PC-9 (cell line): Measurements from ENCODE around the gene UGDH. TPM values are rescaled to one million over a fixed set of nuclear protein-coding genes. Genes with fewer than 3 reads are reported as not detected.

Experiments
- BruUV-seq: library from RNA; stranded (reverse); fragments of 400-500 nt; replicated peaks from 2 replicates; lab custom pipeline; 2021; lab: Mats Ljungman, UMichigan
- CTCF ChIA-PET: fragments of 300-600 bp; sonication (Branson Sonifier 250); formaldehyde crosslinking; loops from one replicate; lab custom pipeline; 2022; ENCODE audit warnings: antibody characterized with exemption; lab: Charles Lee
- POLR2A ChIA-PET: fragments of 300-600 bp; sonication (Branson Sonifier 250); formaldehyde crosslinking; loops from one replicate; lab custom pipeline; 2022; ENCODE audit warnings: antibody characterized with exemption; ENCODE audit not compliant: unreplicated experiment; lab: Charles Lee
- DNase-seq, 2 experiments: peaks; one replicate each; pipeline versions ENCODE4 v3.0.0 to v3.0.0-alpha.2; 2015 to 2022; ENCODE audit warnings: mixed read lengths in 1 of 2
- H2AFZ ChIP-seq: fragments of 200-600 bp; sonication (generic); 2 replicates; pipeline ENCODE4 v1.8.1; 2017; ENCODE audit warnings: antibody characterized with exemption
- H3F3A ChIP-seq: fragments of 200-600 bp; sonication (generic); 2 replicates; pipeline ENCODE4 v1.8.1; 2017; ENCODE audit warnings: antibody characterized with exemption, mild to moderate bottlenecking, low read depth; ENCODE audit not compliant: insufficient read depth
- H3K27ac ChIP-seq: fragments of 200-600 bp; sonication (generic); 2 replicates; pipeline ENCODE4 v1.6.1; 2016; ENCODE audit warnings: mixed run types
- H3K27me3 ChIP-seq: fragments of 200-600 bp; sonication (generic); 2 replicates; pipeline ENCODE4 v1.6.1; 2016; ENCODE audit warnings: low read depth, mixed run types; ENCODE audit not compliant: insufficient read depth
- H3K36me3 ChIP-seq: fragments of 200-600 bp; sonication (generic); 2 replicates; pipeline ENCODE4 v1.6.1; 2016; ENCODE audit warnings: low read depth, mixed run types
- H3K4me1 ChIP-seq: fragments of 200-600 bp; sonication (generic); replicated peaks from 2 replicates; pipeline ENCODE4 v1.6.1; 2016; ENCODE audit warnings: mixed run types; ENCODE audit not compliant: insufficient read depth
- H3K4me2 ChIP-seq: fragments of 200-600 bp; sonication (generic); 2 replicates; pipeline ENCODE4 v1.6.1; 2017; ENCODE audit warnings: mixed run types
- H3K4me3 ChIP-seq: fragments of 200-600 bp; sonication (generic); 2 replicates; pipeline ENCODE4 v1.6.1; 2016; ENCODE audit warnings: mixed run types
- H3K79me2 ChIP-seq: fragments of 200-600 bp; sonication (generic); 2 replicates; pipeline ENCODE4 v1.6.1; 2017; ENCODE audit warnings: low read depth, mixed run types
- H3K9me2 ChIP-seq: fragments of 200-600 bp; sonication (generic); 2 replicates; pipeline ENCODE4 v1.8.1; 2017; ENCODE audit warnings: mild to moderate bottlenecking; ENCODE audit not compliant: insufficient read depth
- H3K9me3 ChIP-seq: fragments of 200-600 bp; sonication (generic); 2 replicates; pipeline ENCODE4 v1.8.1; 2016; ENCODE audit warnings: low read depth; ENCODE audit not compliant: insufficient read depth
- H4K20me1 ChIP-seq: fragments of 200-600 bp; sonication (generic); 2 replicates; pipeline ENCODE4 v1.8.1; 2017; ENCODE audit not compliant: insufficient read depth
- EZH2 ChIP-seq: fragments of 200-600 bp; sonication (generic); IDR thresholded peaks from 2 replicates; pipeline ENCODE4 v1.8.0; 2017; ENCODE audit warnings: antibody characterized with exemption, low read depth
- intact Hi-C: fragments of 100-400 bp; cut with micrococcal nuclease; formaldehyde crosslinking; loops from one replicate; pipeline ENCODE4 v1.10.0; 2022; ENCODE audit not compliant: unreplicated experiment
- total RNA-seq: library from RNA; stranded (reverse); gene quantifications from 2 replicates; pipeline ENCODE4 v1.2.3, GENCODE V29; 2021
- TF ChIP-seq, protein P1 (sequence below): fragments of 200-600 bp; sonication (generic); conservative IDR thresholded peaks from 2 replicates; pipeline ENCODE4 v1.6.1; 2017; ENCODE audit warnings: mixed run types, antibody characterized with exemption, mild to moderate bottlenecking, moderate library complexity

Gene UGDH
- total RNA-seq, 1 experiment from 2014 or later: 98.5 TPM

GRCh38 chr4:39495446-39496213, 31.6 kb downstream of the UGDH start:
- H4K20me1 ChIP-seq: no peaks in the 10 kb centered on the region
- POLR2A ChIA-PET: interaction anchor here (1.0 kb wide), 1 partner anchor 32 kb away, joined by 5 read pairs; the partner anchor contains the start of gene UGDH
- no peak for TF ChIP-seq EZH2
- TF ChIP-seq, protein P1, sequence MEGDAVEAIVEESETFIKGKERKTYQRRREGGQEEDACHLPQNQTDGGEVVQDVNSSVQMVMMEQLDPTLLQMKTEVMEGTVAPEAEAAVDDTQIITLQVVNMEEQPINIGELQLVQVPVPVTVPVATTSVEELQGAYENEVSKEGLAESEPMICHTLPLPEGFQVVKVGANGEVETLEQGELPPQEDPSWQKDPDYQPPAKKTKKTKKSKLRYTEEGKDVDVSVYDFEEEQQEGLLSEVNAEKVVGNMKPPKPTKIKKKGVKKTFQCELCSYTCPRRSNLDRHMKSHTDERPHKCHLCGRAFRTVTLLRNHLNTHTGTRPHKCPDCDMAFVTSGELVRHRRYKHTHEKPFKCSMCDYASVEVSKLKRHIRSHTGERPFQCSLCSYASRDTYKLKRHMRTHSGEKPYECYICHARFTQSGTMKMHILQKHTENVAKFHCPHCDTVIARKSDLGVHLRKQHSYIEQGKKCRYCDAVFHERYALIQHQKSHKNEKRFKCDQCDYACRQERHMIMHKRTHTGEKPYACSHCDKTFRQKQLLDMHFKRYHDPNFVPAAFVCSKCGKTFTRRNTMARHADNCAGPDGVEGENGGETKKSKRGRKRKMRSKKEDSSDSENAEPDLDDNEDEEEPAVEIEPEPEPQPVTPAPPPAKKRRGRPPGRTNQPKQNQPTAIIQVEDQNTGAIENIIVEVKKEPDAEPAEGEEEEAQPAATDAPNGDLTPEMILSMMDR: no peak
- peak overlapping the region; percentile 44; the same call in 1 of the 2 replicates for H2AFZ ChIP-seq
- H3K27ac ChIP-seq: peak overlapping the region; percentile 87
- no peaks in the 10 kb centered on the region for H3K9me2 ChIP-seq
- H3K4me2 ChIP-seq: peak overlapping the region; percentile 50
- no TSS peak for BruUV-seq
- H3K9me3 ChIP-seq: no peaks in the 10 kb centered on the region; the same call in 1 of the 2 replicates
- CTCF ChIA-PET: interaction anchor here (0.5 to 1.2 kb wide), 3 partner anchors 26 to 1306 kb away, joined by 4 to 8 read pairs (median 6); no protein-coding TSS in a partner anchor
- H3K4me1 ChIP-seq: peaks cover 31% of the 10 kb centered on the region
- no peaks in the 10 kb centered on the region for H3K79me2 ChIP-seq
- no peak overlapping the region for H3K4me3 ChIP-seq
- peaks cover 52% of the 10 kb centered on the region for H3F3A ChIP-seq
- peak; percentile 24 to 95 for DNase-seq
- peaks cover 23% of the 10 kb centered on the region; the same call in 1 of the 2 replicates for H3K36me3 ChIP-seq
- H3K27me3 ChIP-seq: no peaks in the 10 kb centered on the region
- intact Hi-C loops: no loop called here

GRCh38 chr4:39494354-39494753, 32.9 kb downstream of the UGDH start:
- intact Hi-C loops: no loop called here
- no peak overlapping the region for H3K4me3 ChIP-seq
- no peak overlapping the region for H2AFZ ChIP-seq
- no TSS peak for BruUV-seq
- H3K4me1 ChIP-seq: peaks cover 31% of the 10 kb centered on the region
- no peak for DNase-seq
- no peaks in the 10 kb centered on the region for H3K79me2 ChIP-seq
- no peaks in the 10 kb centered on the region; the same call in 1 of the 2 replicates for H3K9me3 ChIP-seq
- H4K20me1 ChIP-seq: no peaks in the 10 kb centered on the region
- CTCF ChIA-PET: interaction anchor here (0.6 kb wide), 2 partner anchors 26 to 310 kb away, joined by 3 read pairs; no protein-coding TSS in a partner anchor
- TF ChIP-seq, protein P1: no peak
- no peak for TF ChIP-seq EZH2
- H3K27ac ChIP-seq: no peak overlapping the region
- peaks cover 12% of the 10 kb centered on the region; the same call in 1 of the 2 replicates for H3K36me3 ChIP-seq
- peaks cover 40% of the 10 kb centered on the region for H3F3A ChIP-seq
- POLR2A ChIA-PET: no interaction called here
- H3K27me3 ChIP-seq: no peaks in the 10 kb centered on the region
- H3K4me2 ChIP-seq: no peak overlapping the region
- H3K9me2 ChIP-seq: no peaks in the 10 kb centered on the region

GRCh38 chr4:39490322-39490721, 36.9 kb downstream of the UGDH start:
- no peak for TF ChIP-seq EZH2
- TF ChIP-seq, protein P1: no peak
- POLR2A ChIA-PET: no interaction called here
- Histone ChIP-seq H3K27ac (no peak overlapping the region), H3F3A (peaks cover 4% of the 10 kb centered on the region), H3K4me2 (no peak overlapping the region), H2AFZ (no peak overlapping the region), H4K20me1 (no peaks in the 10 kb centered on the region), H3K9me3 (no peaks in the 10 kb centered on the region), H3K4me3 (no peak overlapping the region), H3K9me2 (no peaks in the 10 kb centered on the region), H3K36me3 (no peaks in the 10 kb centered on the region), H3K79me2 (no peaks in the 10 kb centered on the region), H3K4me1 (peaks cover 8% of the 10 kb centered on the region), H3K27me3 (no peaks in the 10 kb centered on the region)
- intact Hi-C loops: no loop called here
- no peak for DNase-seq
- CTCF ChIA-PET: no interaction called here
- BruUV-seq: no TSS peak
